ENCODE data around the gene ASTL.

Gene ASTL

DNA sequence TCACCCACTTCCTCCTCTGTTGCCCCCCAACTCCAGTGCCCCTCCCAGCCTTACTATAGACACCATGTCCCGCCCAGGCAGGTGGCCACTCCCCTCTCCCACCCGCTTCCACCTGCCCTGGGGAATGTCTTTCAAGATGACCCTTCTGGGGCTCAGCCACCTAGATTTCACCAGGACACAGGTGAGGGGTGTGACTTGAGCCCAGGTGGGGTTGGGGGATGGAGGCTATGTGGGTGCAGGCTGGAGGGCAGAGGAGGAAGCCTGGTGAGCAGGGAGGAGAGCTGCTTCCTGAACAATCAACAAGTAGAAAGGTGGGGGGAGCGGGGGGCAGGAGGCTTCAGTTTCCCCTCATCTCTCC is 30.6 kb downstream of the ASTL start:
- TF ChIP-seq EZH2phosphoT487 (IDR thresholded peaks at IDR 0.05; ENCODE audit: low read length) (no peak), EZH2 (optimal IDR thresholded peaks at IDR 0.05; ENCODE audit: low read depth, low read length) (no peak)
- TF ChIP-seq, protein P1, sequence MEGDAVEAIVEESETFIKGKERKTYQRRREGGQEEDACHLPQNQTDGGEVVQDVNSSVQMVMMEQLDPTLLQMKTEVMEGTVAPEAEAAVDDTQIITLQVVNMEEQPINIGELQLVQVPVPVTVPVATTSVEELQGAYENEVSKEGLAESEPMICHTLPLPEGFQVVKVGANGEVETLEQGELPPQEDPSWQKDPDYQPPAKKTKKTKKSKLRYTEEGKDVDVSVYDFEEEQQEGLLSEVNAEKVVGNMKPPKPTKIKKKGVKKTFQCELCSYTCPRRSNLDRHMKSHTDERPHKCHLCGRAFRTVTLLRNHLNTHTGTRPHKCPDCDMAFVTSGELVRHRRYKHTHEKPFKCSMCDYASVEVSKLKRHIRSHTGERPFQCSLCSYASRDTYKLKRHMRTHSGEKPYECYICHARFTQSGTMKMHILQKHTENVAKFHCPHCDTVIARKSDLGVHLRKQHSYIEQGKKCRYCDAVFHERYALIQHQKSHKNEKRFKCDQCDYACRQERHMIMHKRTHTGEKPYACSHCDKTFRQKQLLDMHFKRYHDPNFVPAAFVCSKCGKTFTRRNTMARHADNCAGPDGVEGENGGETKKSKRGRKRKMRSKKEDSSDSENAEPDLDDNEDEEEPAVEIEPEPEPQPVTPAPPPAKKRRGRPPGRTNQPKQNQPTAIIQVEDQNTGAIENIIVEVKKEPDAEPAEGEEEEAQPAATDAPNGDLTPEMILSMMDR (IDR thresholded peaks at IDR 0.05; ENCODE audit: low read length), result no peak
- no peaks in the 10 kb centered on the region for H3K36me3 ChIP-seq (replicated peaks; ENCODE audit: insufficient read depth, low read length)
- no peak overlapping the region for H3K4me2 ChIP-seq (ENCODE audit: low read depth, low read length)
- no peak overlapping the region for H2AFZ ChIP-seq (ENCODE audit: low read length)
- H3F3A ChIP-seq (ENCODE audit: insufficient read depth, low read length), result no peaks in the 10 kb centered on the region
- no peak for DNase-seq
- no peaks in the 10 kb centered on the region for H3K9me2 ChIP-seq (replicated peaks; ENCODE audit: insufficient read depth, low read length)
- no peaks in the 10 kb centered on the region for H4K20me1 ChIP-seq (ENCODE audit: insufficient read depth, low read length)
- no peaks in the 10 kb centered on the region for H3K79me2 ChIP-seq (ENCODE audit: low read length)
- no peaks in the 10 kb centered on the region for H3K4me1 ChIP-seq (ENCODE audit: low read length)
- peaks cover 17% of the 10 kb centered on the region for H3K27me3 ChIP-seq (replicated peaks; ENCODE audit: insufficient read depth, low read length)
- H3K9ac ChIP-seq (ENCODE audit: low read length), result no peak overlapping the region
- no peaks in the 10 kb centered on the region for H3K9me3 ChIP-seq (replicated peaks; ENCODE audit: insufficient read depth, low read length)
- H3K4me3 ChIP-seq (ENCODE audit: low read length), result no peak overlapping the region
- H3K27ac ChIP-seq (ENCODE audit: low read length), result no peak overlapping the region

DNA sequence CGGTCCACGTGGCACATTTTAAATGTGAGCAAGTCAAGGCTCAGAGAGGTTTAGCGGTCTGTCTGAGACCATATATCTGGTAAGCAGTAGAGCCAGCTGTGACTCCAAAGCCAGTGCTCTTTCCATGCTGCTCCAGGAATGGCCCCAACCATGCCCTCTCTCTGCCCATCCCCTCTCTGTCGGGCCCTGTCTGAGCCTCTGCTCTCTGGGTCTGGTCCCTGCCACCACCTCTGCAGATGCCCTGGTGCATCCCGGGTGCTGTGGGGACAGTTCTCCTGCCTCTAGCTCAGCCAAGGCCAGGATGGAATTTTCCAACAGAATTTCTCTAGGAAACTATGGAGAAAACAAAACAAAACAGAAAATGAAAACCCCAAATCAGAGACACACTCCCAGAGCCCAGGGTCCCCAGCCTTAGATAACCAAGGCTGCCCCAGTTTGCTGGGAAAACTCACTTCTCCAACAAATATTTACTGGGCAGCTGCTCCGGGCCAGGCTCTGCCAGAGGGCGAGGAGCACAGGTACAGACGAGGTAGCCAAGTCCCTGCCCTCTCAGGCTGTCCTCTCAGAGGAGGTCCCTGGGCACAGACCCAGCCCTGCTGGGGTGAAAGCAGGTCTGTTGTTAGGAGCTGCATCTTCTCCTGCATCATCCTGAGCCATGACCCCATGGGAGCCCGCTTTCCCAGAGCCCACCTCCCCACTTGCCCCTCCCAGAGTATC is 31.2 kb downstream of the ASTL start:
- Histone ChIP-seq H3K9ac (ENCODE audit: low read length) (no peak overlapping the region), H3K79me2 (ENCODE audit: low read length) (no peaks in the 10 kb centered on the region)

DNA sequence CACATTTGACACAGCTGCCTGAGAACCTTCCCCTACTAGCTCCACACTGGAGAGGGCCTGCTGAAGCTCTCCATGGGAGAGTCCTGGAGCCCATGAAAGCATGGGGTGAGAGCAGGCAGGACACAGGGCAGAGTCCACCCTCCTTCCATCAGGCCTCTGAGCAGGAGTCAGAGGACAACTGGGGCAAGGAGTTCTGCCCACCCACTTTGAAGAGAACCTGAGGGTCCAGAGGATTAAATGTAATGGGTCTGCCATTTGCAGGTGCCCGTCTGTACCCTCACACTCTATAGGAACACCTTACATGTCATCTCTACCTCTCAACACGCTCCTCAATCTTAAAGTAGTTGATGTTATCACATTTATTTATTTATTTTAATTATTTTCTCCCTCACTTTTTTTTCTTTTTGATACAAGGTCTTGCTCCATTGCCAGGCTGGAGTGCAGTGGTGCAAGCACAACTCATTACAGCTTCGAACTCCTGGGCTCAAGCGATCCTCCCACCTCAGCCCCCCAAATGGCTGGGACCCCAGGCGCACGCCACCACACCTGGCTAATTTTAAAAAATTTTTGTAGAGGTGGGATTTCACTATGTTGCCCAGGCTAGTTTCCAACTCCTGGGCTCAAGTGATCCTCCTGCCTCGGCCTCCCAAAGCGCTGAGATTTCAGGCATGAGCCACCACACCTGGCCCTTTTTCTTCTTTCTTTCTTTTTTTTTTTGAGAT is 32.1 kb downstream of the ASTL start:
- no peak overlapping the region for H3K9ac ChIP-seq (ENCODE audit: low read length)
- no peak overlapping the region for H2AFZ ChIP-seq (ENCODE audit: low read length)
- H3K9me3 ChIP-seq (replicated peaks; ENCODE audit: insufficient read depth, low read length), result no peaks in the 10 kb centered on the region
- no peaks in the 10 kb centered on the region for H3K79me2 ChIP-seq (ENCODE audit: low read length)
- TF ChIP-seq EZH2phosphoT487 (IDR thresholded peaks at IDR 0.05; ENCODE audit: low read length) (no peak), EZH2 (optimal IDR thresholded peaks at IDR 0.05; ENCODE audit: low read depth, low read length) (no peak)
- TF ChIP-seq, protein P1 (IDR thresholded peaks at IDR 0.05; ENCODE audit: low read length), result no peak
- H3K27me3 ChIP-seq (replicated peaks; ENCODE audit: insufficient read depth, low read length), result peaks cover 17% of the 10 kb centered on the region
- no peaks in the 10 kb centered on the region for H3F3A ChIP-seq (ENCODE audit: insufficient read depth, low read length)
- H4K20me1 ChIP-seq (ENCODE audit: insufficient read depth, low read length), result no peaks in the 10 kb centered on the region
- no peaks in the 10 kb centered on the region for H3K4me1 ChIP-seq (ENCODE audit: low read length)
- no peaks in the 10 kb centered on the region for H3K9me2 ChIP-seq (replicated peaks; ENCODE audit: insufficient read depth, low read length)
- H3K4me2 ChIP-seq (ENCODE audit: low read depth, low read length), result no peak overlapping the region
- DNase-seq, result no peak
- no peak overlapping the region for H3K27ac ChIP-seq (ENCODE audit: low read length)
- no peak overlapping the region for H3K4me3 ChIP-seq (ENCODE audit: low read length)
- H3K36me3 ChIP-seq (replicated peaks; ENCODE audit: insufficient read depth, low read length), result no peaks in the 10 kb centered on the region

More for the DNA sequence above, 31.2 kb downstream of the ASTL start:
- no peak overlapping the region for H3K27ac ChIP-seq (ENCODE audit: low read length)
- no peaks in the 10 kb centered on the region for H3K9me2 ChIP-seq (replicated peaks; ENCODE audit: insufficient read depth, low read length)
- TF ChIP-seq EZH2 (optimal IDR thresholded peaks at IDR 0.05; ENCODE audit: low read depth, low read length) (no peak), EZH2phosphoT487 (IDR thresholded peaks at IDR 0.05; ENCODE audit: low read length) (no peak)
- TF ChIP-seq, protein P1 (IDR thresholded peaks at IDR 0.05; ENCODE audit: low read length), result no peak
- no peaks in the 10 kb centered on the region for H3K36me3 ChIP-seq (replicated peaks; ENCODE audit: insufficient read depth, low read length)
- no peak overlapping the region for H3K4me3 ChIP-seq (ENCODE audit: low read length)
- H3K27me3 ChIP-seq (replicated peaks; ENCODE audit: insufficient read depth, low read length), result peaks cover 17% of the 10 kb centered on the region
- no peak overlapping the region for H3K4me2 ChIP-seq (ENCODE audit: low read depth, low read length)
- H2AFZ ChIP-seq (ENCODE audit: low read length), result no peak overlapping the region
- no peaks in the 10 kb centered on the region for H4K20me1 ChIP-seq (ENCODE audit: insufficient read depth, low read length)
- H3F3A ChIP-seq (ENCODE audit: insufficient read depth, low read length), result no peaks in the 10 kb centered on the region
- no peaks in the 10 kb centered on the region for H3K9me3 ChIP-seq (replicated peaks; ENCODE audit: insufficient read depth, low read length)
- no peak for DNase-seq
- no peaks in the 10 kb centered on the region for H3K4me1 ChIP-seq (ENCODE audit: low read length)
